CD8-positive, alpha-beta memory T cell (primary cell): ENCODE results near the gene SLC25A40. TPM values are rescaled to one million over a fixed set of nuclear protein-coding genes. Genes with fewer than 3 reads are reported as not detected.
A peak's percentile ranks its signal among the peaks of the same experiment; 100 is the strongest.
"Not testable (repeated sequence)": the region's sequence is repeated elsewhere in the genome, so short reads cannot be mapped to it uniquely, and the experiment has no call there.

ENCODE experiments used
- CTCF ChIA-PET: fragments of 350-600 bp; sonication (Branson Sonifier 250); formaldehyde crosslinking; loops from one replicate; lab custom pipeline; 2021; ENCODE audit warnings: antibody characterized with exemption; lab: Charles Lee
- POLR2A ChIA-PET: fragments of 350-600 bp; sonication (Branson Sonifier 250); formaldehyde crosslinking; loops from one replicate; lab custom pipeline; 2021; ENCODE audit warnings: antibody characterized with exemption; lab: Charles Lee
- DNase-seq, 5 donors: peaks; one replicate each; pipeline versions ENCODE4 v3.0.0 to v3.0.0-alpha.2; 2020 to 2022; ENCODE audit warnings: mixed read lengths in 1 of 5
- H3K27ac ChIP-seq: one replicate; pipeline ENCODE4 v1.7.0; 2013; ENCODE audit warnings: low read depth, mild to moderate bottlenecking, low read length, moderate library complexity
- H3K27me3 ChIP-seq: 2 replicates; pipeline ENCODE4 v1.7.0; 2013; ENCODE audit warnings: low read length, mild to moderate bottlenecking; ENCODE audit not compliant: insufficient read depth, poor library complexity, severe bottlenecking
- H3K36me3 ChIP-seq: 2 replicates; pipeline ENCODE4 v1.7.0; 2013; ENCODE audit warnings: mild to moderate bottlenecking, low read length, moderate library complexity; ENCODE audit not compliant: insufficient read depth
- H3K4me1 ChIP-seq: 2 replicates; pipeline ENCODE4 v1.7.0; 2013; ENCODE audit warnings: mild to moderate bottlenecking, low read length, moderate library complexity; ENCODE audit not compliant: insufficient read depth
- H3K4me3 ChIP-seq: 2 replicates; pipeline ENCODE4 v1.7.0; 2013; ENCODE audit warnings: mild to moderate bottlenecking, low read length
- H3K9me3 ChIP-seq: 2 replicates; pipeline ENCODE4 v1.7.0; 2013; ENCODE audit warnings: mild to moderate bottlenecking, low read length
- H3K27ac Mint-ChIP-seq, 8 donors: one replicate each; pipeline ENCODE4 v1.8.0; 2020 to 2021; ENCODE audit warnings: mixed read lengths in 8 of 8, mild to moderate bottlenecking in 6 of 8, inconsistent platforms in 3 of 8, moderate library complexity in 3 of 8
- H3K27me3 Mint-ChIP-seq, 2 donors: one replicate each; pipeline ENCODE4 v1.8.0; 2020 to 2021; ENCODE audit warnings: mixed read lengths in 2 of 2, mild to moderate bottlenecking in 1 of 2, moderate library complexity in 1 of 2
- H3K36me3 Mint-ChIP-seq, 3 donors: one replicate each; pipeline ENCODE4 v1.8.0; 2020 to 2021; ENCODE audit warnings: mixed read lengths in 3 of 3, inconsistent platforms in 1 of 3, mild to moderate bottlenecking in 1 of 3
- H3K4me1 Mint-ChIP-seq, 3 donors: one replicate each; pipeline ENCODE4 v1.8.0; 2020 to 2021; ENCODE audit warnings: mixed read lengths in 3 of 3, inconsistent platforms in 1 of 3, mild to moderate bottlenecking in 1 of 3
- H3K4me3 Mint-ChIP-seq, 7 donors: one replicate each; pipeline ENCODE4 v1.8.0; 2020 to 2021; ENCODE audit warnings: mixed read lengths in 7 of 7, mild to moderate bottlenecking in 6 of 7, moderate library complexity in 4 of 7, inconsistent platforms in 2 of 7
- H3K9me3 Mint-ChIP-seq, 5 donors: one replicate each; pipeline ENCODE4 v1.8.0; 2020 to 2022; ENCODE audit warnings: mixed read lengths in 5 of 5, mild to moderate bottlenecking in 3 of 5, moderate library complexity in 2 of 5, inconsistent platforms in 1 of 5
- polyA plus RNA-seq: library from polyadenylated mRNA; unstranded; fragments of 300-500 nt; fragmentation: Illumina TruSeq; gene quantifications from one replicate; pipeline ENCODE4 v1.2.3, GENCODE V29; 2021
- total RNA-seq, 2 experiments: library from RNA; stranded (reverse); gene quantifications; one replicate each; pipeline ENCODE4 v1.2.3, GENCODE V29; 2021

The SLC25A40 gene
- total and polyA plus RNA-seq, 3 experiments from 2014 or later: 13.7 to 37.9 (median 32.8) TPM

DNA sequence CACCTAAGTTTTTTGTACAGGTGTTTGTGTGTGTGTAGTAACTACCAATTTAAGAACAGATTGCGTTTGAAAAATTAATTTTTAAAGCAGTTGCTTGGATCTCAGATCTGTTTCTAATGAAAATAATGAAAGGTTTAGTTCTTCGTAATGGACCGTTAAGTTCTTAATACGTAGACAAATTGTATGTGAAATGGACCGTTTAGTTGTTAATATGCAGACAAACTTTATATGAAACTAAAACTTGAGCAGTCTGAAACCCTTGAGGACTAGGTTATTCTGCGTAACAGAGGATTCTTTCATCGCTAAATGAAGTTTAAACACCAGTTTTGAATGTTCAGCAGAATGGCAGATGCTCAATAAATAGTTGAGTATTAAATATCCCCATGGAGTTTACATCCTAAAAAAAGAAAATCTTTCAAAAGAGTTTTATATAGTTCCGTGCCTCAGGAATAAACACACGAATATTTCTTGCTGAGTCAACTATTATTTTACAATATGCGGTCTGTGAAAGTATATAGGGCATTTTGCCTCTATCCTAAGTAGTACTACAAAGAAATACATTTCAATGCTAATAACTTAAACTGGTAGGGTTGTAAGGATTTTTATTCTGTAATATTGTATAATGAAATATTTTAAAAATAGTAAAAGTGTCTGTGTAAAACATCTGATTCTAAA is 1.3 kb upstream of the SLC25A40 start:
- H3K4me3 Mint-ChIP-seq: peak overlapping the region; percentile 92 to 100 (median 97)
- peak overlapping the region; percentile 87 for H3K4me3 ChIP-seq
- H3K4me1 Mint-ChIP-seq: peaks cover 48 to 74% (median 68%) of the 10 kb centered on the region in 3 donors
- CTCF ChIA-PET: no interaction called here
- H3K36me3 Mint-ChIP-seq: peaks cover 3 to 35% (median 4%) of the 10 kb centered on the region in 3 donors
- POLR2A ChIA-PET: no interaction called here
- no peak for DNase-seq
- peaks cover 0 to 2% of the 10 kb centered on the region in 2 donors for H3K27me3 Mint-ChIP-seq
- peak overlapping the region; percentile 97 for H3K27ac ChIP-seq
- no peaks in the 10 kb centered on the region for H3K36me3 ChIP-seq
- peak overlapping the region in 7 of 8 donors; percentile 97 to 99 (median 98) for H3K27ac Mint-ChIP-seq
- H3K9me3 Mint-ChIP-seq: peaks cover 0 to 3% (median 0%) of the 10 kb centered on the region in 5 donors
- no peaks in the 10 kb centered on the region for H3K27me3 ChIP-seq
- H3K4me1 ChIP-seq: peaks cover 35% of the 10 kb centered on the region
- H3K9me3 ChIP-seq: no peaks in the 10 kb centered on the region

GRCh38 chr7:87876869-87877234 is 692 bp upstream of the SLC25A40 start:
- CTCF ChIA-PET: no interaction called here

GRCh38 chr7:87875151-87876039 is 765 bp downstream of the SLC25A40 start:
- peak overlapping the region; percentile 92 to 100 (median 95) for H3K4me3 Mint-ChIP-seq
- ChIA-PET POLR2A (interaction anchor here (0.6 to 2.3 kb wide), 4 partner anchors 58 to 933 kb away, joined by 3 to 14 read pairs (median 4); partner anchors contain the start of genes ABCB1 and ADAM22), CTCF (interaction anchor here (0.9 kb wide), 1 partner anchor 58 kb away, joined by 3 read pairs; the partner anchor contains the start of gene ADAM22)
- Histone ChIP-seq H3K27ac (peak overlapping the region; percentile 97), H3K4me1 (peaks cover 35% of the 10 kb centered on the region), H3K4me3 (peak overlapping the region; percentile 87), H3K9me3 (no peaks in the 10 kb centered on the region), H3K36me3 (no peaks in the 10 kb centered on the region), H3K27me3 (no peaks in the 10 kb centered on the region)
- peaks cover 9 to 37% (median 21%) of the 10 kb centered on the region in 3 donors for H3K36me3 Mint-ChIP-seq
- DNase-seq: peak in 2 of 5 donors; percentile 1 to 27
- H3K27me3 Mint-ChIP-seq: peaks cover 0 to 2% of the 10 kb centered on the region in 2 donors
- peaks cover 52 to 67% (median 65%) of the 10 kb centered on the region in 3 donors for H3K4me1 Mint-ChIP-seq
- H3K27ac Mint-ChIP-seq: peak overlapping the region; percentile 57 to 99 (median 91)
- H3K9me3 Mint-ChIP-seq: peaks cover 0 to 5% (median 2%) of the 10 kb centered on the region in 5 donors

More at GRCh38 chr7:87876869-87877234, 692 bp upstream of the SLC25A40 start:
- POLR2A ChIA-PET: interaction anchor here (2.3 kb wide), 1 partner anchor 57 kb away, joined by 14 read pairs; the partner anchor contains the start of gene ADAM22
- peaks cover 0 to 2% of the 10 kb centered on the region in 2 donors for H3K27me3 Mint-ChIP-seq
- peak overlapping the region; percentile 92 to 100 (median 97) for H3K4me3 Mint-ChIP-seq
- H3K27ac Mint-ChIP-seq: peak overlapping the region; percentile 97 to 99 (median 98)
- Histone ChIP-seq H3K9me3 (no peaks in the 10 kb centered on the region), H3K27me3 (no peaks in the 10 kb centered on the region), H3K36me3 (no peaks in the 10 kb centered on the region), H3K4me3 (peak overlapping the region; percentile 87), H3K27ac (peak overlapping the region; percentile 97), H3K4me1 (peaks cover 35% of the 10 kb centered on the region)
- peaks cover 7 to 33% (median 11%) of the 10 kb centered on the region in 3 donors for H3K36me3 Mint-ChIP-seq
- H3K4me1 Mint-ChIP-seq: peaks cover 52 to 73% (median 68%) of the 10 kb centered on the region in 3 donors
- DNase-seq: peak in 3 of 5 donors; percentile 11 to 53 (median 21)
- peaks cover 0 to 5% (median 2%) of the 10 kb centered on the region in 5 donors for H3K9me3 Mint-ChIP-seq

- peaks cover 0 to 2% of the 10 kb centered on the region in 2 donors for H3K27me3 Mint-ChIP-seq
- peaks cover 49 to 57% (median 54%) of the 10 kb centered on the region in 3 donors for H3K4me1 Mint-ChIP-seq
- H3K4me1 ChIP-seq: peaks cover 35% of the 10 kb centered on the region
- H3K9me3 ChIP-seq: no peaks in the 10 kb centered on the region
- DNase-seq: no peak
- peak overlapping the region; percentile 79 to 100 (median 84) for H3K4me3 Mint-ChIP-seq
- H3K27ac Mint-ChIP-seq: peak overlapping the region in 6 of 8 donors; percentile 32 to 99 (median 84)
- ChIA-PET CTCF (no interaction called here), POLR2A (no interaction called here)
- no peaks in the 10 kb centered on the region for H3K36me3 ChIP-seq
- H3K27me3 ChIP-seq: no peaks in the 10 kb centered on the region
- H3K4me3 ChIP-seq: no peak overlapping the region
- peaks cover 0 to 5% (median 2%) of the 10 kb centered on the region in 5 donors for H3K9me3 Mint-ChIP-seq
- peaks cover 11 to 30% (median 29%) of the 10 kb centered on the region in 3 donors for H3K36me3 Mint-ChIP-seq
- no peak overlapping the region for H3K27ac ChIP-seq
These were observed 2.1 kb downstream of the SLC25A40 start for GRCh38 chr7:87874066-87874465.

DNA sequence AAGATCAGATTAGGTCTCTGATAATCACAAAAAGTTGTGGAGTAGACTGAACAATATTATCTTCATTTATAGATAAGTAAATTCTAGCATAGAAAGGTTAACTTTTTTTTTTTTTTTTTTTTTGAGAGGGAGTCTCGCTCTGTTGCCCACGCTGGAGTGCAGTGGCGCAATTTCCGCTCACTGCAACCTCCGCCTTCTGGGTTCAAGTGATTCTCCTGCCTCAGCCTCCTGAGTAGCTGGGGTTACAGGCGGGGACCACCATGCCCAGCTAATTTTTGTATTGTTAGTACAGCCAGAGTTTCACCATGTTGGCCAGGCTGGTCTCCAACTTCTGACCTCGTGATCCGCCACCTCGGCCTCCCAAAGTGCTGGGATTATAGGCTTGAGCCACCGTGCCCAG is 2.8 kb downstream of the SLC25A40 start:
- H3K36me3 Mint-ChIP-seq: peaks cover 11 to 34% (median 30%) of the 10 kb centered on the region in 3 donors
- peaks cover 46 to 55% (median 47%) of the 10 kb centered on the region in 3 donors for H3K4me1 Mint-ChIP-seq
- peak overlapping the region in 5 of 8 donors; percentile 23 to 99 (median 54) for H3K27ac Mint-ChIP-seq
- H3K4me3 ChIP-seq, POLR2A ChIA-PET, H3K9me3 ChIP-seq, H3K27ac ChIP-seq, H3K36me3 ChIP-seq, CTCF ChIA-PET, H3K27me3 Mint-ChIP-seq, H3K27me3 ChIP-seq, DNase-seq, H3K9me3 Mint-ChIP-seq: not testable (repeated sequence)
- peak overlapping the region in 2 of 7 donors; percentile 1 to 100 for H3K4me3 Mint-ChIP-seq
- H3K4me1 ChIP-seq: peaks cover 29% of the 10 kb centered on the region

DNA sequence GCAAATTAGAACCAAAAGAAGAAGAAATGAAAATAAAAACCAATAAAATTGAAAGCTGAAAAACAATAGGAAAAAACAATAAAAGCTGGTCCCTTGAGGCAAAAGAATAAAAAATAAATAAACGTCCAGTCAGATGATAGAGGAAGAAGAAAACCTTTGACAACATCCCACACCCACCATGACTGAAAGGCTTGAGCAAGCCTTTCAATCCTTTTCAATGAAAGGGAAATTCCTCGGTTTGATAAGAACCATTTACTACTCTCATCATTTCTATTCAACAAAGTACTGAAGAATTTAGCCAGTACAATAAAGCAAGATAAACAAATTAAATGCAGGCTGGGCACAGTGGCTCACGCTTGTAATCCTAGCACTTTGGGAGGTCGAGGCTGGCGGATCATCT is 3.8 kb downstream of the SLC25A40 start:
- POLR2A ChIA-PET: no interaction called here
- Mint-ChIP-seq H3K36me3 (peaks cover 13 to 36% (median 36%) of the 10 kb centered on the region in 3 donors), H3K4me3 (no peak overlapping the region), H3K4me1 (peaks cover 37 to 45% (median 40%) of the 10 kb centered on the region in 3 donors), H3K27me3 (peaks cover 0 to 2% of the 10 kb centered on the region in 2 donors), H3K9me3 (peaks cover under 1 to 9% (median 4%) of the 10 kb centered on the region in 5 donors), H3K27ac (peak overlapping the region in 3 of 8 donors; percentile 13 to 61 (median 34))
- CTCF ChIA-PET: no interaction called here
- Histone ChIP-seq H3K27ac (no peak overlapping the region), H3K4me1 (peaks cover 20% of the 10 kb centered on the region), H3K27me3 (no peaks in the 10 kb centered on the region), H3K36me3 (no peaks in the 10 kb centered on the region), H3K9me3 (peaks cover 6% of the 10 kb centered on the region), H3K4me3 (no peak overlapping the region)
- no peak for DNase-seq

- Histone ChIP-seq H3K9me3 (peaks cover 6% of the 10 kb centered on the region), H3K36me3 (no peaks in the 10 kb centered on the region), H3K27me3 (no peaks in the 10 kb centered on the region), H3K27ac (no peak overlapping the region), H3K4me1 (peaks cover 17% of the 10 kb centered on the region), H3K4me3 (no peak overlapping the region)
- peak overlapping the region in 1 of 8 donors; percentile 70 for H3K27ac Mint-ChIP-seq
- peaks cover 30 to 42% (median 37%) of the 10 kb centered on the region in 3 donors for H3K4me1 Mint-ChIP-seq
- H3K4me3 Mint-ChIP-seq: no peak overlapping the region
- no peaks in the 10 kb centered on the region for H3K27me3 Mint-ChIP-seq
- peaks cover 21 to 53% (median 44%) of the 10 kb centered on the region in 3 donors for H3K36me3 Mint-ChIP-seq
- CTCF ChIA-PET: no interaction called here
- H3K9me3 Mint-ChIP-seq: peaks cover 14 to 23% (median 16%) of the 10 kb centered on the region in 5 donors
- POLR2A ChIA-PET: no interaction called here
- DNase-seq: no peak
These were observed 5.7 kb downstream of the SLC25A40 start for GRCh38 chr7:87870471-87870870.
